Measurements from ENCODE around the gene OGFR.

GRCh38 chr20:62786157-62786556 lies 18.5 kb upstream of the OGFR start:
- TF ChIP-seq, protein P1, sequence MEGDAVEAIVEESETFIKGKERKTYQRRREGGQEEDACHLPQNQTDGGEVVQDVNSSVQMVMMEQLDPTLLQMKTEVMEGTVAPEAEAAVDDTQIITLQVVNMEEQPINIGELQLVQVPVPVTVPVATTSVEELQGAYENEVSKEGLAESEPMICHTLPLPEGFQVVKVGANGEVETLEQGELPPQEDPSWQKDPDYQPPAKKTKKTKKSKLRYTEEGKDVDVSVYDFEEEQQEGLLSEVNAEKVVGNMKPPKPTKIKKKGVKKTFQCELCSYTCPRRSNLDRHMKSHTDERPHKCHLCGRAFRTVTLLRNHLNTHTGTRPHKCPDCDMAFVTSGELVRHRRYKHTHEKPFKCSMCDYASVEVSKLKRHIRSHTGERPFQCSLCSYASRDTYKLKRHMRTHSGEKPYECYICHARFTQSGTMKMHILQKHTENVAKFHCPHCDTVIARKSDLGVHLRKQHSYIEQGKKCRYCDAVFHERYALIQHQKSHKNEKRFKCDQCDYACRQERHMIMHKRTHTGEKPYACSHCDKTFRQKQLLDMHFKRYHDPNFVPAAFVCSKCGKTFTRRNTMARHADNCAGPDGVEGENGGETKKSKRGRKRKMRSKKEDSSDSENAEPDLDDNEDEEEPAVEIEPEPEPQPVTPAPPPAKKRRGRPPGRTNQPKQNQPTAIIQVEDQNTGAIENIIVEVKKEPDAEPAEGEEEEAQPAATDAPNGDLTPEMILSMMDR (IDR thresholded peaks at IDR 0.05; ENCODE audit: insufficient read depth, low read depth, low read length): no peak
- TF ChIP-seq EZH2 (IDR thresholded peaks at IDR 0.05; ENCODE audit: insufficient read depth, low read length): no peak

All from astrocyte (in vitro differentiated cells and primary cell).